HepG2 (cell line): ENCODE data around the gene ATP13A2. TPM values are rescaled to one million over a fixed set of nuclear protein-coding genes. Genes with fewer than 3 reads are reported as not detected.

Experiments
- AHDC1 ChIP-seq: sonication (generic); formaldehyde crosslinking; IDR thresholded peaks from 2 replicates; pipeline ENCODE4 v1.5.1; 2020; ENCODE audit warnings: mild to moderate bottlenecking, missing genetic modification reagents, borderline replicate concordance
- ATF6 ChIP-seq: sonication (generic); formaldehyde crosslinking; conservative IDR thresholded peaks from 2 replicates; pipeline ENCODE4 v1.4.0; 2020; ENCODE audit warnings: missing genetic modification reagents
- DPF2 ChIP-seq: sonication (generic); formaldehyde crosslinking; IDR thresholded peaks from 2 replicates; pipeline ENCODE4 v1.4.0; 2020; ENCODE audit warnings: mild to moderate bottlenecking, low read depth, missing genetic modification reagents, borderline replicate concordance
- ETV5 ChIP-seq: IDR thresholded peaks from 2 replicates; pipeline ENCODE4 v1.6.1; 2018; ENCODE audit warnings: missing biosample characterization, missing genetic modification reagents, inconsistent platforms, borderline replicate concordance
- HOXA3 ChIP-seq: sonication (generic); formaldehyde crosslinking; IDR thresholded peaks from 2 replicates; pipeline ENCODE4 v1.5.0; 2020; ENCODE audit warnings: missing genetic modification reagents
- MAX ChIP-seq: IDR thresholded peaks from 2 replicates; pipeline ENCODE4 v1.6.1; 2012; ENCODE audit warnings: inconsistent platforms
- MYC ChIP-seq: sonication (generic); formaldehyde crosslinking; IDR thresholded peaks from 2 replicates; pipeline ENCODE4 v1.9.0; 2021; ENCODE audit warnings: missing genetic modification reagents, borderline replicate concordance
- PCBP1 ChIP-seq: fragments of 200-400 bp; formaldehyde crosslinking; IDR thresholded peaks from 2 replicates; pipeline ENCODE4 v1.6.1; 2017; ENCODE audit warnings: mild to moderate bottlenecking, low read depth, low read length, borderline replicate concordance
- RNF2 ChIP-seq: fragments of 450-650 bp; conservative IDR thresholded peaks from 2 replicates; pipeline ENCODE4 v1.6.1; 2016; ENCODE audit warnings: low read depth
- RXRB ChIP-seq: IDR thresholded peaks from 2 replicates; pipeline ENCODE4 v1.6.1; 2016; ENCODE audit warnings: borderline replicate concordance, missing genetic modification reagents, missing compliant biosample characterization
- SALL1 ChIP-seq: sonication (generic); formaldehyde crosslinking; IDR thresholded peaks from 2 replicates; pipeline ENCODE4 v1.8.0; 2022; ENCODE audit warnings: mild to moderate bottlenecking, missing genetic modification reagents
- SMYD3 ChIP-seq: sonication (generic); formaldehyde crosslinking; IDR thresholded peaks from 2 replicates; pipeline ENCODE4 v1.8.1; 2023; ENCODE audit warnings: mild to moderate bottlenecking, missing genetic modification reagents
- YY1 ChIP-seq: IDR thresholded peaks from 2 replicates; pipeline ENCODE4 v1.6.1; 2011; ENCODE audit warnings: low read length, low read depth, moderate library complexity, mild to moderate bottlenecking; ENCODE audit not compliant: insufficient read depth, insufficient replicate concordance
- ZFX ChIP-seq: sonication (generic); formaldehyde crosslinking; IDR thresholded peaks from 2 replicates; pipeline ENCODE4 v1.4.0; 2020; ENCODE audit warnings: mild to moderate bottlenecking, low read depth, missing genetic modification reagents, moderate library complexity
- ZNF263 ChIP-seq: sonication (generic); formaldehyde crosslinking; IDR thresholded peaks from 2 replicates; pipeline ENCODE4 v1.4.0; 2020; ENCODE audit warnings: missing genetic modification reagents
- ZNF33B ChIP-seq: sonication (generic); formaldehyde crosslinking; IDR thresholded peaks from 2 replicates; pipeline ENCODE4 v1.5.1; 2020; ENCODE audit warnings: mild to moderate bottlenecking, missing genetic modification reagents
- ZNF749 ChIP-seq: sonication (generic); formaldehyde crosslinking; IDR thresholded peaks from 2 replicates; pipeline ENCODE4 v1.8.0; 2022; ENCODE audit warnings: mild to moderate bottlenecking, missing genetic modification reagents, moderate library complexity, borderline replicate concordance
- ZNF850 ChIP-seq: sonication (generic); formaldehyde crosslinking; conservative IDR thresholded peaks from 2 replicates; pipeline ENCODE4 v1.9.0; 2021; ENCODE audit warnings: mild to moderate bottlenecking, missing genetic modification reagents
- polyA plus RNA-seq, 8 experiments: library from polyadenylated mRNA; depleted of rRNA in 3 of 8; stranded (reverse) in 7 of 8; unstranded in 1 of 8; fragments of >200 nt; fragmentation: Illumina TruSeq in 4 of 8; extraction: Trizol in 4 of 8; gene quantifications; 2 replicates each; pipeline versions ENCODE4 v1.2.1 to v1.2.3, GENCODE V29; 2011 to 2016; ENCODE audit warnings: low read depth in 4 of 8, missing spikeins in 1 of 8, mixed read lengths in 1 of 8; ENCODE audit not compliant: insufficient read depth in 1 of 8
- total RNA-seq, 5 experiments: library from RNA; depleted of rRNA; stranded (reverse); fragments of >200 nt; fragmentation: Illumina TruSeq; extraction: Trizol; gene quantifications; 2 replicates each; pipeline ENCODE4 v1.2.3, GENCODE V29; 2016; ENCODE audit warnings: low read depth in 1 of 5

The ATP13A2 gene
- total and polyA plus RNA-seq, 2 of the 13 experiments (the other 11 are each of a cell fraction or from before 2014, with no cell fraction given), result 13.2 to 16.2 TPM

DNA sequence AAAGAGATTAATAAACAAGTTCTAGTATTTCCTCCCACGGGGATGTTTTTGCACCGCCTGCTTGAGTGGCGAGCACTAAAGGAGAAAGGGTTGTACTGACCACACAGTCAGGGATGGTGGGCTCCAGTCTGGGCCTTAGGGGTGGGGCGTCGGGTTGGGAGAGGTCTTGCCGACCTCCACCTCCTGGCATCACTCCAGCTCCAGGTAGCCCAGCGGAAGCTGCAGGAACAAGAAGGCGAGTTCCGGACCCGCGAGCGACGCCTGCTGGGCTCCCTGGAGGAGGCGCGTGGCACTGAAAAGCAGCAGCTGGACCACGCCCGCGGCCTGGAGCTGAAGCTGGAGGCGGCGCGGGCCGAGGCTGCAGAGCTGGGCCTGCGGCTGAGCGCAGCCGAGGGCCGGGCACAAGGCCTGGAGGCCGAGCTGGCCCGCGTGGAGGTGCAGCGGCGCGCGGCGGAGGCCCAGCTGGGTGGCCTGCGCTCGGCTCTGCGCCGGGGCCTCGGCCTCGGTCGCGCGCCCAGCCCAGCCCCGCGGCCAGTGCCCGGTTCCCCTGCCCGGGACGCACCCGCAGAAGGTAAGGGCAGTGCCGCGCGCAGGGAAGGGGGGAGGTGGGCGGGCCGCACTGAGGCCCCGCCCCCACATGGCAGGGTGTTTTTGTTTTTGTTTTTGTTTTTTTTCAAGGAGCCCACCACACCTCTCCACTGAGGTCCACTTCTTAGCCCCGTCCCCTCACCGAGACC lies 51.0 kb downstream of the ATP13A2 start (continued):
- TF ChIP-seq ATF6 (CRISPR knock-in tag), result no peak
- TF ChIP-seq MYC (CRISPR knock-in tag), result peak; percentile 83
- peak; percentile 78 for TF ChIP-seq ETV5
- TF ChIP-seq HOXA3 (CRISPR knock-in tag), result peak; percentile 38; the same call in 1 of the 2 replicates
- no peak for TF ChIP-seq ZNF749 (CRISPR knock-in tag)
- no peak for TF ChIP-seq ZNF850
- TF ChIP-seq RNF2, result no peak
- TF ChIP-seq DPF2, result no peak
- TF ChIP-seq RXRB, result 0 out of 2 replicates have a peak, but pooled peaks have one; percentile 15
- TF ChIP-seq YY1, result peak; percentile 38
- peak; percentile 72 for TF ChIP-seq MAX
- TF ChIP-seq ZNF33B (CRISPR knock-in tag), result no peak
- TF ChIP-seq ZNF263, result no peak
- no peak for TF ChIP-seq PCBP1
- TF ChIP-seq SMYD3 (CRISPR knock-in tag), result no peak
- 0 out of 2 replicates have a peak, but pooled peaks have one; percentile 21 for TF ChIP-seq AHDC1 (CRISPR knock-in tag)
- TF ChIP-seq SALL1, result peak; percentile 48
- peak; percentile 78 for TF ChIP-seq ZFX
